A673 (cell line): ENCODE data around the gene CTSC. TPM values are rescaled to one million over a fixed set of nuclear protein-coding genes. Genes with fewer than 3 reads are reported as not detected.

Experiments
- Bru-seq: library from RNA; stranded (reverse); fragments of 400-500 nt; gene quantifications from one replicate; lab custom pipeline; 2021; lab: Mats Ljungman, UMichigan
- BruChase-seq, 2 experiments: library from RNA; stranded (reverse); fragments of 400-500 nt; gene quantifications; one replicate each; lab custom pipeline; 2021; lab: Mats Ljungman, UMichigan
- BruUV-seq: library from RNA; stranded (reverse); fragments of 400-500 nt; replicated peaks from 2 replicates; lab custom pipeline; 2021; lab: Mats Ljungman, UMichigan
- CTCF ChIA-PET: fragments of 300-600 bp; sonication (Branson Sonifier 250); formaldehyde crosslinking; loops from one replicate; lab custom pipeline; 2022; ENCODE audit warnings: antibody characterized with exemption; lab: Charles Lee
- POLR2A ChIA-PET: fragments of 300-600 bp; sonication (Branson Sonifier 250); formaldehyde crosslinking; loops from one replicate; lab custom pipeline; 2022; ENCODE audit warnings: antibody characterized with exemption; ENCODE audit not compliant: low non-redundant PET; lab: Charles Lee
- DNase-seq: peaks from one replicate; pipeline ENCODE4 v3.0.0-alpha.2; 2015; ENCODE audit warnings: low spot score
- H3K27ac ChIP-seq: fragments of 200-600 bp; sonication (generic); 2 replicates; pipeline ENCODE4 v1.5.1; 2016; ENCODE audit warnings: mixed run types, low read depth, mild to moderate bottlenecking, mixed read lengths, antibody characterized with exemption, low read length; ENCODE audit not compliant: poor library complexity, severe bottlenecking
- H3K27me3 ChIP-seq: fragments of 200-600 bp; sonication (generic); replicated peaks from 2 replicates; pipeline ENCODE4 v1.6.1; 2017; ENCODE audit warnings: mixed run types, low read depth, mild to moderate bottlenecking, mixed read lengths, antibody characterized with exemption, low read length; ENCODE audit not compliant: insufficient read depth, poor library complexity
- H3K36me3 ChIP-seq: fragments of 200-600 bp; sonication (generic); 2 replicates; pipeline ENCODE4 v1.6.1; 2016; ENCODE audit warnings: mixed run types, mild to moderate bottlenecking, mixed read lengths, antibody characterized with exemption, low read length; ENCODE audit not compliant: insufficient read depth, poor library complexity, severe bottlenecking
- H3K4me1 ChIP-seq: fragments of 200-600 bp; sonication (generic); 2 replicates; pipeline ENCODE4 v1.6.1; 2017; ENCODE audit warnings: mixed run types, mild to moderate bottlenecking, mixed read lengths, antibody characterized with exemption, low read length; ENCODE audit not compliant: insufficient read depth, poor library complexity, severe bottlenecking
- H3K4me3 ChIP-seq: fragments of 200-600 bp; sonication (generic); 2 replicates; pipeline ENCODE4 v1.5.1; 2016; ENCODE audit warnings: low read depth, mixed run types, mild to moderate bottlenecking, mixed read lengths, low read length; ENCODE audit not compliant: poor library complexity, severe bottlenecking
- H3K9me3 ChIP-seq: fragments of 200-600 bp; sonication (generic); 2 replicates; pipeline ENCODE4 v1.6.1; 2016; ENCODE audit warnings: mixed run types, low read depth, mild to moderate bottlenecking, mixed read lengths, antibody characterized with exemption, low read length; ENCODE audit not compliant: poor library complexity, severe bottlenecking
- EZH2 ChIP-seq: fragments of 200-600 bp; sonication (generic); IDR thresholded peaks from 2 replicates; pipeline ENCODE4 v1.6.1; 2017; ENCODE audit warnings: borderline replicate concordance, low read depth, mild to moderate bottlenecking, mixed read lengths, antibody characterized with exemption, low read length; ENCODE audit not compliant: poor library complexity, severe bottlenecking
- intact Hi-C: fragments of 100-400 bp; cut with micrococcal nuclease; formaldehyde crosslinking; loops from one replicate; pipeline ENCODE4 v1.10.0; 2022; ENCODE audit not compliant: unreplicated experiment
- long read RNA-seq: library from polyadenylated mRNA; stranded (forward); transcript quantifications from one replicate; pipeline ENCODE4 v2.0.0, GENCODE V29; 2022
- total RNA-seq: library from RNA; stranded (reverse); gene quantifications from 2 replicates; pipeline ENCODE4 v1.2.3, GENCODE V29; 2021
- TF ChIP-seq, protein P1 (sequence below): fragments of 300-800, 200-600 bp; sonication (generic); conservative IDR thresholded peaks from 2 replicates; pipeline ENCODE4 v1.5.1; 2017; ENCODE audit warnings: low read depth, mild to moderate bottlenecking, antibody characterized with exemption, low read length, moderate library complexity, mixed read lengths

Gene CTSC
- total RNA-seq (86.4 and 116 TPM in 2 replicates), Bru-seq, nascent RNA (percentile 89 among the genes with signal in this experiment), BruChase-seq, experiment 1, labeled RNA remaining after a 2-hour chase (percentile 81 among the genes with signal in this experiment), BruChase-seq, experiment 2, labeled RNA remaining after a 6-hour chase (percentile 82 among the genes with signal in this experiment)
- long read RNA-seq, full-length matches to known transcripts: 102 of 112 reads
- long read RNA-seq, partial matches to known transcripts: 5 of 112 reads
- long read RNA-seq, other reads (novel, unspliced or antisense): 5 of 112 reads

DNA sequence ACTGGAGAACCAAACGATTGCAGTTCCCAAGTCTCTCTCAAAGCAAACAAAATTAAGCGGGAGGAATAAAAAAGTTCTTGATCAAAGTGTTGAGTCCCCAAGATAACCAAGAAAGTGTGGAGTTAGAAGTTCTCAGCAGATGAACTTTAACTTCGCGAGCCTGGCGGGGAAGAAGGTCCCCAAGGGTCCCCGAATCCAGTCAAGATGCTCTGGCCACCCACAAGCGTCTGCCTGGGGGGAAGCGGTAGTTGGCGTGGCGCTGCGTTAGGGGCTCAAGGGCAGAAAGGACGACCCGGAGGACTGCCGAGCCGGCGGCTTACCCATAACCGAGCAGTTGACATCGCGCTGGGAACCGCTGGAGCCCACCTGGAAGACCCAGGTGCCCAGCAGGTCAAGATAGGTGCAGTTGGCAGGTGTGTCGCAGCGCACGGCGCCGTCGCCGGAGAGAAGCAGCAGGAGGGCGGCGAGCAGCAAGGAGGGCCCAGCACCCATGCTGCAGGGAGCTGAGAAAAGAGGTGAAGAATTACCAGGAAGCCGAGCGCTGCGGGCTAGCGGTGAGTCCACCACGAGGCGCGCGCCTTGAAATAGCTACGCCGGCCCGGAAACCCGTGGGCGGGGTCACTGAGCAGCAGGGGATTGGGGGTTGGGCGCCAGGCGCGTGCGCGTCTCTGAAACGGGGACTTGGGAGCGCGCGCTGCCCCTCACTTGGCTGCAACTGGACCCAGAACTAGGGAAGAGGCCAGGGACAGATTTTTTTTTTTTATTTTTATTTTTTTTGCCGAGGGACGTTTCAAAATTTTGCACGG lies at the start of gene CTSC:
TSS of gene CTSC (minus strand) at position 556 of the 806 bp plus-strand sequence. CDS start at position 492, 64 bp downstream.
- peak within 1 kb of the TSS; percentile 84 for H3K27ac ChIP-seq
- ChIA-PET CTCF (interaction anchor here (0.5 kb wide), 1 partner anchor 1392 kb away, joined by 4 read pairs; no protein-coding TSS in a partner anchor), POLR2A (interaction anchor here (0.6 to 1.0 kb wide), 3 partner anchors 13 to 434 kb away, joined by 3 read pairs; no protein-coding TSS in a partner anchor)
- H3K4me3 ChIP-seq: peak within 1 kb of the TSS; percentile 87
- H3K36me3 ChIP-seq: peaks cover 24% of the 10 kb centered on the region
- TF ChIP-seq, protein P1, sequence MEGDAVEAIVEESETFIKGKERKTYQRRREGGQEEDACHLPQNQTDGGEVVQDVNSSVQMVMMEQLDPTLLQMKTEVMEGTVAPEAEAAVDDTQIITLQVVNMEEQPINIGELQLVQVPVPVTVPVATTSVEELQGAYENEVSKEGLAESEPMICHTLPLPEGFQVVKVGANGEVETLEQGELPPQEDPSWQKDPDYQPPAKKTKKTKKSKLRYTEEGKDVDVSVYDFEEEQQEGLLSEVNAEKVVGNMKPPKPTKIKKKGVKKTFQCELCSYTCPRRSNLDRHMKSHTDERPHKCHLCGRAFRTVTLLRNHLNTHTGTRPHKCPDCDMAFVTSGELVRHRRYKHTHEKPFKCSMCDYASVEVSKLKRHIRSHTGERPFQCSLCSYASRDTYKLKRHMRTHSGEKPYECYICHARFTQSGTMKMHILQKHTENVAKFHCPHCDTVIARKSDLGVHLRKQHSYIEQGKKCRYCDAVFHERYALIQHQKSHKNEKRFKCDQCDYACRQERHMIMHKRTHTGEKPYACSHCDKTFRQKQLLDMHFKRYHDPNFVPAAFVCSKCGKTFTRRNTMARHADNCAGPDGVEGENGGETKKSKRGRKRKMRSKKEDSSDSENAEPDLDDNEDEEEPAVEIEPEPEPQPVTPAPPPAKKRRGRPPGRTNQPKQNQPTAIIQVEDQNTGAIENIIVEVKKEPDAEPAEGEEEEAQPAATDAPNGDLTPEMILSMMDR: no peak
- TF ChIP-seq EZH2: no peak
- BruUV-seq: no TSS peak
- peaks cover 7% of the 10 kb centered on the region for H3K4me1 ChIP-seq
- intact Hi-C loops: no loop called here
- peak; percentile 95 for DNase-seq
- H3K27me3 ChIP-seq: no peaks in the 10 kb centered on the region
- H3K9me3 ChIP-seq: no peaks in the 10 kb centered on the region

DNA sequence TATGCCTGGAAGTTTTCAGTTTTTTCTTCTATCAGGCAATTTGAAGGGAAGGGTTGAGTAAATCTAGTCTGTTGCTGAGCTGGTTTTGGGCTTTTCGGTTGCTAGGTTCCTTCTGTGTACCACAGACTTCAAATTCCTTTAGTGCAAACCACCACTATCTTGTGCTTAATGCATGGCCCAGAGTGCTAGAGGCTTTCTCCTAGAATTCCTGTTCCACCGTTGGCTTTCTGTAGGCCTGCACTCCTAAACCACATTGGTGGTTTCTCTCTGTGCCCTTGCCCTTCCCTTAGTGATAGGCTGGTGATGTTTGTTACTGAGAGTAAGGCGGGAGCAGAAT lies 47.1 kb upstream of the CTSC start:
- H3K4me3 ChIP-seq: no peak overlapping the region
- BruUV-seq: no TSS peak
- intact Hi-C loops: no loop called here
- H3K9me3 ChIP-seq: no peaks in the 10 kb centered on the region
- H3K27me3 ChIP-seq: no peaks in the 10 kb centered on the region
- CTCF ChIA-PET: no interaction called here
- H3K27ac ChIP-seq: no peak overlapping the region
- TF ChIP-seq, protein P1: no peak
- TF ChIP-seq EZH2: no peak
- DNase-seq: no peak
- H3K36me3 ChIP-seq: no peaks in the 10 kb centered on the region
- no peaks in the 10 kb centered on the region for H3K4me1 ChIP-seq
- POLR2A ChIA-PET: no interaction called here

DNA sequence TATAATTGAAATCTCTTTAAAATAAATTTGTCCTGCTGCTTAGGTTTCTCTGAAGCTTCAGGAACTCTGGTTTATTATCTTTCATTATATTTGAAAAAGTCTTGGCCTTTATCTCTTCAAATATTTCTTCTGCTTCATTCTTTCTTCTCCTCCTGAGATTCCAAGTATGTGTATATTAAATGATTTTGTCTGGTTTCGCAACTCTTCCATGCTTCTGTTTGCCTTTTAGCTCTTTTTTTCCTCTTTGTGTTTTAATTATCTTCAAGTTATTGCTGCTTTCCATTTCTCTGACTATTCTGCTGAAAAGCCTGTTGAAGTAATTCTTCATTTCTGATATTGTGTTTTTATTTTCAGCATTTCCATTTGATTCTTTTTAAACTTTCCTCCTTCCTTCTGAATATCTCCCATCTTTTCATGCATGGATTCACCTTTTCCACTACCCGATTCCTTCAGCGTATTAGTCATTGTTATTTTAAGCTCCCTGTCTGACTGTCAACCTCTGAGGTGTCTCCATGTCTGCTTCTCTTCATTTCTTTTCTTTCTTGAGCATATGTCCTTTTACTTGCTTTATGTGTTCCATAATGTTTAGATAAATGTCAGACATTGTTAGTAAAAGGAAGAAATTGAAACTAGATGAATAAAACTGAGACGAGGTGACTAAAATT lies 46.6 kb upstream of the CTSC start:
- no TSS peak for BruUV-seq
- DNase-seq: no peak
- intact Hi-C loops: no loop called here
- Histone ChIP-seq H3K36me3 (no peaks in the 10 kb centered on the region), H3K27me3 (no peaks in the 10 kb centered on the region), H3K4me3 (no peak overlapping the region), H3K9me3 (no peaks in the 10 kb centered on the region), H3K4me1 (no peaks in the 10 kb centered on the region), H3K27ac (no peak overlapping the region)
- ChIA-PET CTCF (no interaction called here), POLR2A (no interaction called here)
- TF ChIP-seq EZH2: no peak
- TF ChIP-seq, protein P1: no peak
